ENCODE results near the gene RBM8A.
A peak's percentile ranks its signal among the peaks of the same experiment; 100 is the strongest.

The RBM8A gene

DNA sequence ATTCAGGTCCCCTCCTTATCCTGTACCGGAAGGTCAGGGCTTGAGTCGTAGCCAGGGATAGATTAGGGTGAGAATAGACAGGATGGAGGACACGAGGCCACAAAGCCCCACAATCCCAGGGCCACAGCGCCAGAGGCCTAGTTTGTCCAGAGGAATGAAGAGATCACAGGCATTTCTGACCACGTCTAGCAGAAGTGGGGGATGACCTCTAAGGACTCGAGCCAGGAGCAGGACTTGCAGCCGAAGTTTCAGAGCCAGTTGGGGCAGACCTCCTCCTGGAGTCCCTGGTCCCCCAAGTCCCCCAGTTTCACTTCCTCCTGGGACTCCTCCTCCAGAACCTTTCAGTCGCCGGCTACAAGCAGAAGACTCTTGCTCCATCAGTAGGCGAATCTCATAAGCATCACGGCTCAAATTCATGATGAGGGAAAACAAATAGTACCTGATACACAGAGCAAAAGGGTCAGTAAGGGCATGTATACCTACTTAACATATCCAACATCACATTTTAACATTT is 15.1 kb downstream of the RBM8A start:
- no peak for DNase-seq

DNA sequence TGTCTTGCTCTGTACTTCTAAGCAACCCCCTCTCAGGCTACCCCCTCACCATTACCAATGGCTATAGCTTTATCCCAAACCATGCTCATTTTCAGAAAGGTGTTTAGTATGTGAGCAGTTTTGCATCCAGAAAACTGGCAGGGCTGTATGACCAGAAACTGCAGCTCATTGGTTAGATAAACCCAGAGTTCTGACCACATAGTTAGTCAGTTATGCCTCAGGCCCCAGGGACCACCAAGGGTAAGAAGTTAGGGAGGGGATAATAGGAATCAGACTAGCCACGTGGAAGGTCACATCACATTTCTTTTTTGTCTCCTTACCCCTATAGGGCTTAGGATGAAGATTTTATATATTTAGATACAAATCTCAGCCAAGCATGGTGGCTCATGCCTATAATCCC is 18.6 kb downstream of the RBM8A start:
- no peak for DNase-seq

DNA sequence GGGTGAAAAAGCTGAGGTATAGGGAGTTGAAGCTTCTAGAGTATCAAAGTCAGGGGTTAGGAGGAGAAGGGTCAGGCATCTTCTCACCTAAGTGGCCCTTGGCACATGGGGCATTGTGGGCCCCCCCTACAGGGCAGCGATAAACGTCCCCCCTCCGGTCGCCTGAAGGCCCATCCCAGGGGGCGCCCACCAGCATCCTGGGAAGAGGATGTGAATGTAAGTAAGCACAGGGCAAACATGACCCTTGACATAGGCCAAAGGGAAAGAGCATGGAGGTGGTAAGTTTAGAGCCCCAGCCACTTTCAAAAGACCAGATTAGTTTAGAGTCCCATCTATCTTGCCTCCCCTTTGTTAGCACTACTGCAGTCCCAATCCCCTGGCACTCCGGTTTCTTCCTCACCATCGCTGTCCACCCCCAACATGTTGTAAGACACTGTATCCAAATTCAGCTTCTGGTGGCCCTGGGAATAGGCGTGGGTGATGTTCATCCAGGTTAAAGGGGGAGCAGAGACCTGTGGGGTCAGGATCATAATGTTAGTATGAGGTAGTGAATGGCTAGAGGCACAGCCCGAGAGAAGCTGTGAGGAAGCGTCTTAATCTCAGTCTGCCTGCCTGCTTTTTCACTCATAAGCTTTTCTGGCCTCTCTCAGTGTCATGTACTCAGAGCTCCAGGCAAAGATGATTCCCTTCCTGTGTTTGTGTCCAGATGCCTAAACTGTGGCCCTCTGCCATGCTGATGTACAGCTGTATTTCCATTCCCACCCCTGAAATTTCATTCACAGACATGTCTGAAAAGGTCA is 20.1 kb downstream of the RBM8A start:
- DNase-seq, result peak; percentile 64

DNA sequence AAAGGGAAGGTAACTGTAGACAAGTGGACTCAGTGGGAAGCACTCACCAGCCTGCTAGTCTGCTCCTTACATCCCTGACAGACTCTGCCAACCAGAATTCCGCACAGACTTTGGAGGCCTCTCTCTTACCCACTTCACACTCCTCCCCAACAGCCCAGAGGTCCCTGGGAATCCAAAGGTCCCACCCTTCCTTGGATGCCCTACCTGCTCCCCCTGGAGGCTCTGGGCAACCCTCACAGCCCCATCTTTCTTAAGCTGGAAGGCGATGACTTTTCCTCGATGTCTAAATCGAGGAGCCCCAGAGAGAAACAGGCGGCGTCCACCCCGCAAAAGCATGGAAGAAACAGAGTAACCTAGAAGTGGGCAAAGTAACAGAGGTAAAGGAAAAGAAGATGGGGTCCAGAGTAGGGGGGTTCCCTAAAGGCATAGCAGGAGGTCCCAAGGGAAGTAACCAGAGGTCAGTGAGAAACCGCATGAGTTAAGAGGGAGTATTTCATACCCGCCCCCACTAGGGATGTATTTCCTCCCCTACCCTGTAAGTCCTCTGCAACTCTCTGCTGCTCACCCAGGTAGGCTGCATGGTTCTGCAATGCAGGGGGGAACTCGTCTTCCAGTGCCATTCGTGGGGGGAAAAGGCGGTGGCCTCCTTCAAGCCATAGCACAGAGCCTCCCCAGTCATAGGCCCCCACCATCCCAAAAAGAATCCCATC is 25.8 kb downstream of the RBM8A start:
- DNase-seq, result no peak

DNA sequence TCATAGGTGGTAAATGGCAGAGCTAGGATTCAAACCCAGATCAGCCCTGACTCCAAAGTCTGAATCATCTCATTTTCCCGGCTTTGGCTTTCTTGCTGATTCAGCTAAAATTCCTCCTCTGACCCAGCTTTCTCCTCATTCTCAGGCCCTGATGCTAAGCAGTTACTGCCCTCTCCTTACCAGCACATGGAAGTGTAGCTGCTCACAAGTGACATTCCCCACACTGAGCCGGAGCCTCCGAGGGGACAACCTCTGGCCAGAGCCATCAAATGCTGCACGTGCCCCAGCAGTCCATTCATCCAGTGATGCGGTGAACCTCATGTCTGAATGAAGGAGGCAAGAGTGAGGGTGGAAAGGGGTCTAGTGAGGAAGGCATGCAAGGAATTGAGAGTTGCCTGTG is 28.5 kb downstream of the RBM8A start:
- no peak for DNase-seq

DNA sequence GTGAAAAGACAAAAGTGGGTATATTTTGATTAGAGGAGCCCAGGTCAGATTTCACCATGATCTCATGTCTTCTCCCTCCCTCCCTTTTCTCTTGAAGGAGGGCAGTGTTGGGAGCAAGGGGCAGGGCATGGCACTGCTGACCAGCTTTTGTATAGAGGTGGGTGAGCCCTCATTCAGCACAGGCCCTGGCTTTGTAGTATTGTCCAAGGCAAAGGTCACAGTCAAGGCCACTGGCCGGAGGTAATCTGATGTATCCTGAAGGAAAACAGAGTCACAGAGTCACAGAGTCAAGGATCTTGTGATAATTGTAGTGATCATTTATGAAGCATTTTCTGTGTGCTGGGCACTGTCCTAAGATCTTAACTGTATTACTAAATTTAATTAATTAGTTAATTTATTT is 29.3 kb downstream of the RBM8A start:
- DNase-seq, result no peak

DNA sequence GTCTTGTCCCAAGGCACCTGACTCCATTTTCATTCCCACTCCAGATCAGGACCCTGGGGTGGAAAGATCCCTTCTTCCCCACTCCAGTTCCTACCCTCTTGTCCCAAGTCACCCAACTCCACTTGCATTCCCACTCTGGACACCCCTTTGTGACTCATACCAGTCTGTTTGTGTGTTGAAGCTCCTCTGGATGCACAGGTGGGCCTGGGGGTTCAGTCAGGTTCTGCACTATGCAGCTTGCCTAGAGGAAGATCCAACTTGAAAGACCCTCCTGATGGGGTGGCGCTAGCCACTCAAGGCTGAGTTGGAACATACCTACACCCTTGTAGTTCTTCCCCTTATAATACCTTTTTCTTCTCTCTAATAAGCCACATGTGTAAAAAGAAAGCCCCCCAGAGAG is 31.8 kb downstream of the RBM8A start:
- DNase-seq, result no peak

DNA sequence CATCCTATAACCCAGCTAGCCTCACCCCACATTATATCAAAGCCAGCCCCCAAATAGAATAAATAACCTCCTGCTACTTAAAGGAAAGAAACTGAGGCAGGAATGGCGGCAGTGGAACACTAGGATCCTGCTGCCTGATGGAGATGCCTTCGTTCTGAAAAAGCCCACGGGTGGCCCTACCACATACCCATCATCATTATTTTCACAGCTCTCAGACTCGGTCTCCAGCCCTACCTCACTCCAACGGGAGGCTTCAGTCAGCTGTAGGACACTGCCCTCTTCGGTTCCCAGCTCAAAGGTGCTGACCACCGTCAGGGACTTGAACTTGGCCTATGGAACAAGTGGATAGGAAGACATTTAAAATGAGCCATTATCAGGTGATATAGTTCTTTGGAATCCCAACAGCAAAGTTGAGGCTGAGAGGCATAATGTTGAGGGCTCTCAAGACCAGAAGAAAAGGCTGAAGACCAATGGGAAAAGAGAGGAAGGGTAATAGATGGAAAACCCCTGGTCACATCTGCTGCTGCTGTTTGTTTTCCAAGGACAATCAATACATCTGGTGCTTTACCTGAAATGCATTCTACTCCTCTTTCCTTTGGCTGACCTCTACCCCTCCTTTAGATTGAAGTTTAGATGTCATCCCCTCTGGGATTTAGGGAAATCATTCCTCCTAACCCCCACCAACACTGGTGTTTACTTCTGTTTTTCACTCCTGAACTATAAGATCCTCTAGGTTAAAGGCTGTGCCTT is 33.8 kb downstream of the RBM8A start:
- no peak for DNase-seq

DNA sequence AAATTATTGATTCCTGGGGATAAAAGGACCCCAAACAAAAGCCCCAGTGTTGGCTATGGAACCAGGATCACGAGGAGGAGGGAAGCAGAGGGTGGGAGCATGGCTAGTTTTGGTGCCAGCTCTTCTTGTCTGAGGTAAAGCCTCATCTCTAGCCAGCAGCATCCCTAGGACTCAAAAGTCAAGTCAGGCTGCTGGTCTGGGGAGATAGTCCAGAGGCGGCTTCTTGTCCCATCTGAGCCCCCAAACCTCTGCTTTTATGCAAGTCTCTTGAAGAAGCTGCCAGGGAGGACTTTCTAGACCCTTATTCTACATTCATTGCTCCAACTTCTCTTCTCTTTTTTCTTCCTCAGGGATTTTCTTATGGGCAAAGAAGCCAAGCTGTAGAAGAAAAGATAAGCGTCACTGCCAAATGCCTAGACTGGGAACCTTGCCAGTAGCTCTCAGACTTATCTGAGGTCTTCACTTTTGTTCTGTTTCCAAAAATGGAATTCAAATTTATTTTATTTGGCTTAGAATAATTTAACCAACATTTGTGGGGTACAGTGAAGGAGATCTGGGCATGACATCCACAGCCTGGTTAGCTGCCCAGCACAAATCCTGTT is 34.7 kb downstream of the RBM8A start:
- no peak for DNase-seq

DNA sequence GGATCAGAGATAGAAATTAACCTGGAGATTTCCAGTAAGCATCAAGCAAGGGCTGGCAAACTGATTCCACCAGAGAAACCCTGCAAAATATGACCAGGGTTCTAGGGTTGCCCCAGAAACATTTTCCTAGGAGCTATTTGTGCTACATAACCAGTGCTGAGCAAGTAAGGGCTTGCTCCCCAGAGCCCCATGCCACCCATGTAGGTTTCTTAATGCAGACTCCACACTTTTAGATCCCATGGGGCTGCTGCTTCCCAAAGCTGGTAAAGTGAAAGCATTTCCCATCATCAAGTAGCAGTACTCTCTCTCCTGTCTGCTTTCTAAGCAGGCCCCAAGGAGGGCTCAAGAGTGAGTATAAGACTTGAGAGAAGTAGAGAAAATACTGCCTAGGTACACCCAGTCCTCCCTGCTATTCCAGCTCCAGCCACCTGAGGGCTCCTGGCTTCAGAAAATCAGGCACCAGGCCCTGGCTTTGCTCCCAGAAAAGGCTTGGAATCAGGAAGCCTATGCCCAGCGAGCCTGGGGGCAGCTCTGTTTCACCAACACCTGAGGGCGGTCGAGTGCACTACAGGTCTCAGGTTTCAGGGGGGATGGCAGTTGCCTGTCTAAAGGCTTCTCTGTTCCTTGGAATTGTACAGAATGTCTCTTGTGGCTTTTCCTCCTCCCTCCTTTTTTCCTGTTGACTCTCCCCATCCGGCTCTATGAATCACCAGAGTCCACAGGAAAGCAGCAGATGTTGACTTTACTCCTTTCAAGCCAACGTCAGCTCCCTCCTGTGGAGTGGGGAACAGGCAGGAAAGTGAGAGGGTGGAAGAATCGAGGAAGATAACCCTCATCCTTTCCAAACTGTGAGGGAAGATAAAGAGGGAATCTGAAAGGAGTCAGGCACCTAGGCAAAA is 35.4 kb downstream of the RBM8A start:
- peak; percentile 94 for DNase-seq

DNA sequence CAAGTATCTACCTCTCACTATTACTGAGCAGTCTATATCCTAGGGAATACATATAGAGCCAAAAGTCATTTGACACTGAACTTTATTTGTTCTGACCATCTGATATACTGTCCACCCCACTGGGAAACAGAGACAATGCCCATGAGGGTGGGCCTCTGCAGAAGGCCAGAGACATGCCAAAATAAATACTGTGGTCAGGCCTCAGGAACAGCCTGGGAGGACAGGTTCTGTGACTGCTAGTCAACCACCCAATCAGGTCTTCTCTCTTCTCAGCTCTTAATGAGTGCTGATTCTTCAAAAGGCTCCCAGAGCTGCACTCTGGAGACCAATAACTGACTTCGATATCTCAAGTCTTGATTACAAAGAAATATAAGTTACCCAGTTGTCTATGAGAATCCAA is 36.1 kb downstream of the RBM8A start:
- DNase-seq, result no peak

DNA sequence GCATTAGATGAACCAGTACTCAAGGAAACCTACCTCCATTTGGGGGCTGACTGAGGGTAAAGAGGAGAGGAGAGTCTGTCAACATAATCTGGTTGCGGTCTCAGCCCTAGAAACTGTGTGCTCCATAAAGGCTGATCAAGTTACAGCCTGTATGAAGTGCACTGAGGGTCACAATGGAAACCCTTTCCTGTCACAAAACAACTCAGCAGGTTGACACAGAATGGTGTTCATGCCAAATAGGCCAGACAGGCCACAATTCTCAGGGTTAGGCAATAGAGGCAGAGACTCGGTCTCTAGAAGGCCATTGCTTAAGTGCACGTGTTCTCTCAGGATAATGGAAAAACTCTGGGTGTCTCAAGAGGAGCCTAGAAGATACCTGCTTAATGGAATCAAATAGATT is 37.6 kb downstream of the RBM8A start:
- DNase-seq, result no peak

DNA sequence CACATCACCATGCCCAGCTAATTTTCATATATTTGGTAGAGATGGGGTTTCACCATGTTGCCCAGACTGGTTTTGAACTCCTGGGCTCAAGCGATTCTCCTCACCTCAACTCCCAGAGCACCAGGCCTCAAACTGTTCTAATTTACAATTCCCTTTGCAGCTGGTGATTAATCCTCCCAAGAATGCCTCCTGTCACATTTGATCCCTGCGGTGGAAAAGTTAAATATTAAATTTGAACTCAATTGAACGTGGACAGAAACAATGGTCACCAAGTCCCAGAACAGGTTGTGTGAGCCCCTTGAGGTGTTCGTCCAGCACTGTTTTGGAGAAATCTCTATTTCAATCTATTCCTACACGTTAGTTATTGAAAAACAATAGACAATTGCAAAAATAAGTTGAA is 39.7 kb downstream of the RBM8A start:
- DNase-seq, result no peak

DNA sequence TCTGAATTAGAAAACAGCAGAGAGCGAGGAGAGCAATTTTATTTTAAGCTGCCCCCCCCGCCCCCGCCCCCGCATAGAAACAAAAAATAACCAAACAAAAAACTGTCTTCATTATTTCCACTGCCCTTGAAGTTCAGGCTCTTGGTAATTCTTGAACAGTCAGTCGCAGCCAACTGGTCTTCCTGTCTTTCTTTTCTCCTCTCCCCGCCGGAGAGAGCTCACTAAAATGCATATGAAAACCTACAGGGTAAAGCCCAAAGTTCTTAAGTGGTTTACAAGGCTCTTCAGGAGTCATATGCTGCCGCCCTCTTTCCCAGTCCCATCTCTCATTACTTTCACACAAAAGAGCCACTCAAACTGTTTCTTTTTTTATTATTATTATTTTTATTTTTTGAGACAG is 40.5 kb downstream of the RBM8A start:
- DNase-seq, result no peak

DNA sequence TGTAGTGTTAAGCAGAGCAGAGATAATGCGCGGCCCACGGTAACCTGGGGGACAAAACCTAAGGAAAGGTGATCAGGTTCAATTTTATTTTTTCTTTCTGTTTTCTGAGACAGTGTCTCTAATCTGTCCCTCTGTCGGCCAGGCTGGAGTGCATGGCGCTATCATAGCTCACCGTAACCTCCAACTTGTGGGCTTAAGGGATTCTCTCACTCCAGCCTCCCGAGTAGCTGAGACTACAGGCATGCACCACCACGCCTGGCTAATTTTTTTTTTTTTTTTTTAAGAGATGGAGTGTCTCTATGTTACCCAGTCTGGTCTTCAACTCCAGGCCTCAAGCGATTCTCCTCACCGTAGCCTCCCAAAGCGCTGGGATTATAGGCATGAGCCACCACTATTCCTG is 40.9 kb downstream of the RBM8A start:
- no peak for DNase-seq

DNA sequence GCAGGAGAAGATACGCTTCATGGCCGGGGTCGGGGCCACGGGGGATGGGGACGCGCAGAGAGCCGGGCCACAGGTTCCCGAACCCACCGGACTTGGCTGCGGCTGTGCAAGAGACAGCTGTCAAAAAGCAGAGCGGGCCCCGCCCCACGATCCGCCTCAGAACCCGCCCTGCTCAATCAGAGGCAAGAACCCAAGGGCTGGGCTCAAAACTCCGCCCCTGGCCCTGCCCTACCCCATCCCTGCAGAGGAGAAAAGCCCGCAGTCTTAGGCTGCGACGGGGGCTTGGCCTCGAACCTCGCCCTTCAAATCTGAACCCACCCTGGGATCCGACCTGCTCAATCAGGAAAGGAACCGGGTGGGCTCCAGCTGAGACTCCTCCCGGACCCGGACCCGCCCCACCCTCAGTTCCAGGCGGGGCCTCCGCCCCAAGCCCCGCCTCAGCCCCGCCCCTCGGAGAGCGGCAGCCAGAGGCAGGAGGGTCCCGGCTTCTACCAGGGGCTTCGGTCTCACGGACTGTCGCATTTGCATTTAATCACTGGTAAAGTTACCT is 41.5 kb downstream of the RBM8A start, which contains the start of gene ANKRD35:
Gene ANKRD35, minus strand, starts transcription at position 129 of the 550 bp plus-strand sequence. Its CDS starts 108 bp downstream, at position 21.
- DNase-seq, result peak; percentile 85

DNA sequence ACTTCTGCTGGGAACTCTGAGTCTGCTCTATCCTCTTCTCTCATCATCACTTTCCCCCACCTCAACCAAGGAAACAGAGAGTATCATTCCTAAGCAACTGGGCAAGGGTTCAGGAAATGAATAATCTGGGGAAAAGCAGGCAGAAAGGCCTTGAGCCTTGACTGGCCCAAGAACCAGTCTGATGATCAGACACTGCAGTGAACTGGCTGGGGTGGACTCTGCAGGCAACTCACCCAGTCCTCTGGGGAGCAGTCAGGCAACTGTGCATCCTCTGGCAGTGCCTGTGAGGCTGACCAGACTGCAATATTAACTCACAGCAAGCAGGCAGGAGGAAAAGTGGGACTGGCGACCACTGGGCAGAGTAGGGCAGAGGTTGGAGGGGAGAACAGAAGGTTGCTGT is 42.6 kb downstream of the RBM8A start:
- DNase-seq, result no peak

DNA sequence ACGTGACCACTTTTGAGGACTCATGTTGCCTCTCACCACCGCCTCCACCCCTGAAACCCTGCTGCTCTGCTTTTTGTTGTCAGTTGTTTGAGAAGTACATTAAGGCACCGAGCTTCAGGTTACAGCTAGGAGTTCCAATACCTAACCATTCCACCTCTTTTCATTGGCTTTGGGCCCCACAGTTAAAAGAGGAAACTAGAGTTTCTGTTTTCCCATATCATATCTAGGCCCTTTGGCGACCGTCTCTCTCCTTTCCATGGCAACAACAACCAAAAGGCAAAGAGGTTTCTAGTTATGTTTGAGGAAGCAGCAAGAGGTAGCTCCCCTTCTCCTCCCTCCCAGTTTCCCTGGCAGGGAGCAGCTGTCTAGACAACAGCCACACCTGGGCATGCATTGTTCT is 47.5 kb downstream of the RBM8A start:
- no peak for DNase-seq

DNA sequence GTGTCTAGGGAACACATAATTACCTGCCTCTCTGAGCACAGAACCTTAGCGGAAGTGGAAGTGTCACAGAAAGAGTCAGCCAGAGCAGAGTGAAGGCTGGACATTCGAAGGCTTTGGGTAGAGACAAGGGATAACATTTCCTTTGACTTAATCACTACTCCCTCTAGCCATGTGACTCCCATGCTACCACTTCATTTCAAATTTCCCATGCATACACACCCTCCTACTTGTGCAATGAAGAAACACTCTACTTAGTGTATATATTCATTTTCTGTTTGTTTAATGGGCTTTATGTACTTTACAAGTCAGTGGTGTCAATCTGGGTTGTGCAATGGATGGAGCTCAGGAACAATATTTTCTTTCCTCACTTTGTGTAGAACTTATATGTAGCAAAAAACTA is 48.6 kb downstream of the RBM8A start:
- no peak for DNase-seq

DNA sequence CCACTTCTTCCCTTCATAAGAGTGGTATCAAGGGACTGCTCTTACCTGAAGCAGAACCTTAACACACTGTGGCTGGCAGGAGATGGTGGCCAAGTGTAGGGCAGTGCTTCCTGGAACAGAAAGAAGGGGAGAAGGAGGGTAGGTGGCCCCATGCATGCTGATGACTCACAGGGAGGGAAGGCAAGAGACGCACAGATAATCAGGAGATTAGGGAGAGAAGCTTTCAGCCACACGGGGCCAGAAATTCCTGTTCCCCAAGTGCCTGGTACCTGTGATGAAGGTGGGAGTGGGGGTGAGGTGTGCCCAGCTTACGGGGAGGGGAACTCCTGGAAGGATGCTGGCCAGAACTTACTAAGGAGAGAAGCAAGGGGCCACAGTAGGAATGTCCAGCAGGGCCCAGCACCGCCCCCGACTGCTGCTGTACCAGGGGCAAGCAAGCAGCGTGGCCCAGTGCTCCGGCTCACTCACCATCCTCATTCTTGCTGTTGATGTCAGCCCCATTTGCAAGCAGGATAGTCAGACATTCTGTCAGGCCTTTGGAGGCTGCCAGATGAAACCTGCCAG is 49.3 kb downstream of the RBM8A start:
- DNase-seq, result no peak

DNA sequence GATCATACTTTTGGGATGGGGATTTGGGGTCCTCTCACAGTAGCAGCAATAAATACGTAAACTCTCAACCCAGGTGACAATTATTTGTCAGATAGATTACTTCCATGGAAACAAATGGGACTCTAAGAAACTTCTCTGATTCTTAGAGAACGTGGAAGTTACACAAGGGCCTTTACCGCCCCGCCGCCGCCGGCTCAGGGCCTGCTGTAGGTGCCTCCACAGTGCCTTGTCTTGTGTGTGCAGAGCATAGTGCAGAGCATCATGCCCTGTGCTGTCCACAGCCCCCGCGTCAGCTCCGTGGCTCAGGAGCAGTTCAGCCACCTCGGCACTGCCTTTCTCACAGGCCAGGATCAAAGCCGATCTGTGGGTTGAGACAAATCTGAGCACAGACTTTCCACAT is 52.6 kb downstream of the RBM8A start:
- DNase-seq, result no peak

Data from left hindlimb (tissue), 1 donor.